Measurements from ENCODE around the gene AATF. TPM values are rescaled to one million over a fixed set of nuclear protein-coding genes. Genes with fewer than 3 reads are reported as not detected.

The AATF gene
- total RNA-seq, 2 experiments from 2014 or later, result 40.3 to 40.8 TPM

- peaks cover 0 to 41% of the 10 kb centered on the region in 2 experiments for H3K9me3 ChIP-seq (ENCODE audit: control insufficient read depth in 1 of 2, insufficient read depth in 1 of 2, low read length in 2 of 2)
- peaks cover 66 to 72% of the 10 kb centered on the region in 2 experiments for H3K27me3 ChIP-seq (ENCODE audit: control insufficient read depth in 1 of 2, insufficient read depth in 2 of 2, low read length in 2 of 2)
- H3K4me3 ChIP-seq (ENCODE audit: low read length), result no peak overlapping the region
- intact Hi-C loops (cut with DNase I, micrococcal nuclease), result loop anchor here in 1 of 2 experiments (5.0 kb wide), 3 partner anchors 412 to 542 kb away; partner anchors contain the start of genes ACACA, DUSP14 and TADA2A
- Mint-ChIP-seq H3K4me1 (ENCODE audit: low read depth) (peaks cover 53% of the 10 kb centered on the region), H3K27me3 (peaks cover 72% of the 10 kb centered on the region), H3K9me3 (peaks cover 2% of the 10 kb centered on the region), H3K36me3 (ENCODE audit: low read depth) (peaks cover 22% of the 10 kb centered on the region), H3K4me3 (no peak overlapping the region), H3K27ac (no peak overlapping the region)
- H3K27ac ChIP-seq (ENCODE audit: low read depth in 1 of 2, low read length in 2 of 2), result no peak overlapping the region
- H3K36me3 ChIP-seq (ENCODE audit: insufficient read depth, low read length), result no peaks in the 10 kb centered on the region
- POLR2A ChIA-PET, result no interaction called here
- no peak for DNase-seq
- TF ChIP-seq CTCF (IDR thresholded peaks at IDR 0.05), result no peak
- CTCF ChIA-PET, result no interaction called here
- no peak for ATAC-seq (ENCODE audit: poor library complexity)
- H3K4me1 ChIP-seq (ENCODE audit: insufficient read depth, low read length), result peaks cover 62% of the 10 kb centered on the region
Measured at GRCh38 chr17:36945140-36945539, 3.6 kb upstream of the AATF start.

- ChIA-PET POLR2A (no interaction called here), CTCF (no interaction called here)
- ATAC-seq (ENCODE audit: poor library complexity) (no peak), DNase-seq (peak in 2 of 14 experiments; percentile 11 to 27)
- Histone ChIP-seq H3K4me1 (ENCODE audit: insufficient read depth, low read length) (peaks cover 60% of the 10 kb centered on the region), H3K27ac (ENCODE audit: low read depth in 1 of 2, low read length in 2 of 2) (no peak overlapping the region), H3K9me3 (ENCODE audit: control insufficient read depth in 1 of 2, insufficient read depth in 1 of 2, low read length in 2 of 2) (peaks cover 0 to 31% of the 10 kb centered on the region in 2 experiments), H3K27me3 (ENCODE audit: control insufficient read depth in 1 of 2, insufficient read depth in 2 of 2, low read length in 2 of 2) (peaks cover 56 to 62% of the 10 kb centered on the region in 2 experiments), H3K4me3 (ENCODE audit: low read length) (no peak overlapping the region), H3K36me3 (ENCODE audit: insufficient read depth, low read length) (peaks cover 3% of the 10 kb centered on the region)
- H3K27ac Mint-ChIP-seq, result no peak overlapping the region
- intact Hi-C loops (cut with DNase I, micrococcal nuclease), result loop anchor here in 1 of 2 experiments (5.0 kb wide), 3 partner anchors 411 to 541 kb away; partner anchors contain the start of genes ACACA, DUSP14 and TADA2A
- H3K27me3 Mint-ChIP-seq, result peaks cover 62% of the 10 kb centered on the region
- TF ChIP-seq CTCF (IDR thresholded peaks at IDR 0.05), result no peak
- no peak overlapping the region for H3K4me3 Mint-ChIP-seq
- H3K36me3 Mint-ChIP-seq (ENCODE audit: low read depth), result peaks cover 29% of the 10 kb centered on the region
- H3K9me3 Mint-ChIP-seq, result peaks cover 2% of the 10 kb centered on the region
- peaks cover 59% of the 10 kb centered on the region for H3K4me1 Mint-ChIP-seq (ENCODE audit: low read depth)
Measured at GRCh38 chr17:36945959-36946725, 2.6 kb upstream of the AATF start.

GRCh38 chr17:36946726-36947091, 2.0 kb upstream of the AATF start:
- Histone ChIP-seq H3K27me3 (ENCODE audit: control insufficient read depth in 1 of 2, insufficient read depth in 2 of 2, low read length in 2 of 2) (peaks cover 50 to 56% of the 10 kb centered on the region in 2 experiments), H3K9me3 (ENCODE audit: control insufficient read depth in 1 of 2, insufficient read depth in 1 of 2, low read length in 2 of 2) (peaks cover 0 to 27% of the 10 kb centered on the region in 2 experiments), H3K27ac (ENCODE audit: low read depth in 1 of 2, low read length in 2 of 2) (no peak overlapping the region), H3K36me3 (ENCODE audit: insufficient read depth, low read length) (peaks cover 9% of the 10 kb centered on the region), H3K4me3 (ENCODE audit: low read length) (no peak overlapping the region), H3K4me1 (ENCODE audit: insufficient read depth, low read length) (peaks cover 55% of the 10 kb centered on the region)
- Mint-ChIP-seq H3K27me3 (peaks cover 56% of the 10 kb centered on the region), H3K4me1 (ENCODE audit: low read depth) (peaks cover 59% of the 10 kb centered on the region), H3K27ac (no peak overlapping the region), H3K9me3 (peaks cover 2% of the 10 kb centered on the region), H3K36me3 (ENCODE audit: low read depth) (peaks cover 33% of the 10 kb centered on the region), H3K4me3 (peak overlapping the region; percentile 54)
- ChIA-PET POLR2A (no interaction called here), CTCF (no interaction called here)
- DNase-seq (no peak), ATAC-seq (ENCODE audit: poor library complexity) (no peak)
- intact Hi-C loops (cut with DNase I, micrococcal nuclease), result loop anchor here in 1 of 2 experiments (5.0 kb wide), 3 partner anchors 411 to 541 kb away; partner anchors contain the start of genes ACACA, DUSP14 and TADA2A
- no peak for TF ChIP-seq CTCF (IDR thresholded peaks at IDR 0.05)
